H1 (cell line): ENCODE data around the gene HAVCR2. TPM values are rescaled to one million over a fixed set of nuclear protein-coding genes. Genes with fewer than 3 reads are reported as not detected.

Source experiments
- CTCF ChIA-PET: fragments of 300-600 bp; sonication (Branson Sonifier 250); formaldehyde crosslinking; loops from one replicate; lab custom pipeline; 2021; ENCODE audit not compliant: partially characterized antibody; lab: Charles Lee
- POLR2A ChIA-PET: fragments of 300-600 bp; sonication (Branson Sonifier 250); formaldehyde crosslinking; loops from one replicate; lab custom pipeline; 2021; ENCODE audit warnings: inconsistent platforms; ENCODE audit not compliant: partially characterized antibody; lab: Charles Lee
- DNase-seq, 2 experiments: peaks; one replicate each; pipeline versions ENCODE4 v3.0.0 to v3.0.0-alpha.2; 2010 to 2022; ENCODE audit warnings: low spot score in 2 of 2, low read depth in 1 of 2, mixed read lengths in 1 of 2
- FAIRE-seq: peaks from 2 replicates; lab custom pipeline; 2011; peaks lifted over from hg19 to GRCh38; lab: Jason Lieb, UNC
- H2AFZ ChIP-seq: 2 replicates; pipeline ENCODE4 v1.8.1; 2012; ENCODE audit warnings: low read length, inconsistent platforms
- H2AK5ac ChIP-seq: 2 replicates; pipeline ENCODE4 v1.6.1; 2013; ENCODE audit warnings: low read depth, low read length
- H2BK120ac ChIP-seq: replicated peaks from 2 replicates; pipeline ENCODE3; 2013; ENCODE audit warnings: low read depth, low read length, inconsistent platforms
- H2BK12ac ChIP-seq: 2 replicates; pipeline ENCODE4 v1.6.1; 2013; ENCODE audit warnings: low read depth, low read length
- H2BK15ac ChIP-seq: 2 replicates; pipeline ENCODE4 v1.6.1; 2013; ENCODE audit warnings: low read length
- H2BK20ac ChIP-seq: 2 replicates; pipeline ENCODE4 v1.6.1; 2013; ENCODE audit warnings: low read length
- H2BK5ac ChIP-seq: 2 replicates; pipeline ENCODE4 v1.6.1; 2013; ENCODE audit warnings: low read depth, low read length
- H3K14ac ChIP-seq: 2 replicates; pipeline ENCODE4 v1.6.1; 2013; ENCODE audit warnings: inconsistent platforms; ENCODE audit not compliant: insufficient read length
- H3K18ac ChIP-seq: 2 replicates; pipeline ENCODE4 v1.6.1; 2013; ENCODE audit warnings: low read length; ENCODE audit errors: extremely low read depth
- H3K23ac ChIP-seq: 2 replicates; pipeline ENCODE4 v1.6.1; 2013; ENCODE audit warnings: inconsistent platforms; ENCODE audit not compliant: insufficient read length
- H3K23me2 ChIP-seq: 2 replicates; pipeline ENCODE4 v1.6.1; 2013; ENCODE audit warnings: low read depth, low read length
- H3K27ac ChIP-seq: 2 replicates; pipeline ENCODE4 v1.6.1; 2011; ENCODE audit warnings: low read depth, low read length, inconsistent platforms
- H3K27me3 ChIP-seq, 4 experiments: replicated peaks in 1 of 4; 1 replicate in 1 of 4; 2 replicates in 3 of 4; pipeline versions ENCODE4 v1.6.1 to v1.8.1; 2011 to 2013; ENCODE audit warnings: low read length in 3 of 4, mild to moderate bottlenecking in 3 of 4, inconsistent platforms in 2 of 4, mixed read lengths in 2 of 4, moderate library complexity in 1 of 4; ENCODE audit not compliant: control insufficient read depth in 3 of 4, insufficient read depth in 3 of 4; ENCODE audit errors: extremely low read depth in 1 of 4
- H3K36me3 ChIP-seq, 4 experiments: 2 replicates each; pipeline versions ENCODE4 v1.6.1 to v1.8.1; 2011 to 2013; ENCODE audit warnings: mild to moderate bottlenecking in 4 of 4, low read length in 3 of 4, moderate library complexity in 2 of 4, control low read depth in 1 of 4, inconsistent platforms in 1 of 4; ENCODE audit not compliant: insufficient read depth in 4 of 4, control insufficient read depth in 2 of 4
- H3K4ac ChIP-seq: replicated peaks from 2 replicates; pipeline ENCODE3; 2013; ENCODE audit warnings: low read length, low read depth, mixed read lengths, inconsistent platforms; ENCODE audit not compliant: insufficient read length
- H3K4me1 ChIP-seq, 4 experiments: replicated peaks in 1 of 4; 1 replicate in 1 of 4; 2 replicates in 3 of 4; pipeline versions ENCODE4 v1.6.1 to v1.8.1; 2011 to 2013; ENCODE audit warnings: low read length in 3 of 4, inconsistent platforms in 2 of 4, mixed read lengths in 1 of 4; ENCODE audit not compliant: insufficient read depth in 4 of 4, control insufficient read depth in 3 of 4
- H3K4me2 ChIP-seq, 2 experiments: 2 replicates each; pipeline versions ENCODE4 v1.6.1 to v1.8.1; 2011 to 2013; ENCODE audit warnings: low read depth in 2 of 2, low read length in 2 of 2, control low read depth in 1 of 2, inconsistent platforms in 1 of 2, mild to moderate bottlenecking in 1 of 2; ENCODE audit not compliant: insufficient read depth in 1 of 2
- H3K4me3 ChIP-seq, 4 experiments: fragments of 200-600, 300-600 bp in 1 of 4; sonication (generic), shearing (Covaris generic), sonication (Bioruptor Twin) in 1 of 4; 2 replicates each; pipeline versions ENCODE4 v1.5.1 to v1.8.1; 2011 to 2016; ENCODE audit warnings: low read length in 4 of 4, low read depth in 3 of 4, control low read depth in 2 of 4, inconsistent platforms in 2 of 4, mild to moderate bottlenecking in 2 of 4, mixed read lengths in 1 of 4, moderate library complexity in 1 of 4; ENCODE audit not compliant: insufficient read depth in 2 of 4; ENCODE audit errors: extremely low read depth in 1 of 4
- H3K56ac ChIP-seq: replicated peaks from 2 replicates; pipeline ENCODE3; 2013; ENCODE audit warnings: low read depth, mild to moderate bottlenecking, mixed read lengths, low read length, inconsistent platforms; ENCODE audit not compliant: insufficient read length
- H3K79me1 ChIP-seq: 2 replicates; pipeline ENCODE4 v1.6.1; 2013; ENCODE audit warnings: low read depth, low read length, control low read depth
- H3K79me2 ChIP-seq, 2 experiments: 2 replicates each; pipeline versions ENCODE4 v1.6.1 to v1.8.1; 2012 to 2013; ENCODE audit warnings: low read length in 2 of 2, mild to moderate bottlenecking in 2 of 2, inconsistent platforms in 1 of 2; ENCODE audit not compliant: insufficient read depth in 2 of 2, control insufficient read depth in 1 of 2
- H3K9ac ChIP-seq, 4 experiments: replicated peaks in 1 of 4; 1 replicate in 1 of 4; 2 replicates in 3 of 4; pipeline versions ENCODE4 v1.6.1 to v1.8.1; 2011 to 2013; ENCODE audit warnings: low read depth in 3 of 4, low read length in 3 of 4, control low read depth in 2 of 4, mild to moderate bottlenecking in 2 of 4, moderate library complexity in 2 of 4, inconsistent platforms in 1 of 4; ENCODE audit errors: extremely low read depth in 1 of 4
- H3K9me3 ChIP-seq, 2 experiments: 2 replicates each; pipeline versions ENCODE4 v1.6.1 to v1.8.1; 2012 to 2013; ENCODE audit warnings: mild to moderate bottlenecking in 2 of 2, moderate library complexity in 2 of 2, control low read depth in 1 of 2, inconsistent platforms in 1 of 2, low read depth in 1 of 2, low read length in 1 of 2, mixed read lengths in 1 of 2; ENCODE audit not compliant: insufficient read depth in 2 of 2
- H4K20me1 ChIP-seq, 2 experiments: replicated peaks in 1 of 2; 2 replicates each; pipeline versions ENCODE3 to v1.8.1; 2011 to 2013; ENCODE audit warnings: inconsistent platforms in 2 of 2, low read length in 2 of 2, mild to moderate bottlenecking in 1 of 2; ENCODE audit not compliant: insufficient read depth in 2 of 2, control insufficient read depth in 1 of 2
- H4K5ac ChIP-seq: 2 replicates; pipeline ENCODE4 v1.6.1; 2013; ENCODE audit warnings: low read length, low read depth, mixed read lengths, inconsistent platforms; ENCODE audit not compliant: insufficient read length
- H4K8ac ChIP-seq: 2 replicates; pipeline ENCODE4 v1.8.0; 2013; ENCODE audit warnings: mild to moderate bottlenecking, moderate library complexity, low read length, inconsistent platforms; ENCODE audit not compliant: insufficient read depth; ENCODE audit errors: extremely low read depth
- H4K91ac ChIP-seq: replicated peaks from 2 replicates; pipeline ENCODE3; 2013; ENCODE audit warnings: low read length, mixed read lengths, inconsistent platforms; ENCODE audit not compliant: insufficient read length
- CBX5 ChIP-seq: fragments of 300-800, 300-1000 bp; sonication (generic); IDR thresholded peaks from 2 replicates; pipeline ENCODE4 v1.7.1; 2016; ENCODE audit warnings: antibody characterized with exemption, low read length, low read depth
- GTF2F1 ChIP-seq: IDR thresholded peaks from 2 replicates; pipeline ENCODE4 v1.6.1; 2012; ENCODE audit warnings: low read depth, low read length, improper control_type of control experiment, borderline replicate concordance
- RXRA ChIP-seq: IDR thresholded peaks from 2 replicates; pipeline ENCODE4 v1.6.1; 2011; ENCODE audit warnings: low read depth, mild to moderate bottlenecking, low read length, moderate library complexity; ENCODE audit not compliant: insufficient read depth
- TBP ChIP-seq: IDR thresholded peaks from 2 replicates; pipeline ENCODE4 v1.6.1; 2011; ENCODE audit warnings: low read depth, low read length, improper control_type of control experiment
- WGBS, 2 experiments: shearing (Covaris generic) in 1 of 2; methylation state at CpG; one replicate each; pipeline versions ENCODE4 v1.1.6 to v1.1.7; 2013 to 2015; ENCODE audit warnings: low lambda C conversion rate in 2 of 2, mixed read lengths in 2 of 2, inconsistent platforms in 1 of 2, low coverage in 1 of 2, missing lambda C conversion rate in 1 of 2; ENCODE audit not compliant: insufficient replicate concordance in 2 of 2, insufficient coverage in 1 of 2, insufficient read length in 1 of 2; ENCODE audit errors: extremely low coverage in 1 of 2, missing lambda C conversion rate in 1 of 2; 5-methylcytosine and 5-hydroxymethylcytosine counted together
- polyA plus RNA-seq, 7 experiments: library from polyadenylated mRNA; depleted of rRNA in 3 of 7; stranded (reverse) in 5 of 7; unstranded in 2 of 7; fragments of >200 nt in 5 of 7; fragments of 200-250 nt in 2 of 7; gene quantifications; 1 replicate in 5 of 7; 2 replicates in 1 of 7; 4 replicates in 1 of 7; pipeline versions ENCODE4 v1.2.1 to v1.2.3, GENCODE V29; 2011 to 2013; ENCODE audit warnings: missing spikeins in 2 of 7, mixed read lengths in 2 of 7
- total RNA-seq: library from RNA; stranded (reverse); fragmentation: NEBNext Ultra II Directional; extraction: Animal tissue kit (Norgen Biotek cat#: 25700); gene quantifications from 2 replicates; pipeline ENCODE4 v1.2.1, GENCODE V29; 2021

HAVCR2 gene
- total and polyA plus RNA-seq, 2 of the 8 experiments (the other 6 are each of a cell fraction or from before 2014, with no cell fraction given): 0.03 TPM; not detected in 1

- no peak overlapping the region for H3K9ac ChIP-seq
- CTCF ChIA-PET: interaction anchor here (0.6 to 1.7 kb wide), 2 partner anchors 17 to 209 kb away, joined by 3 to 7 read pairs; no protein-coding TSS in a partner anchor
- no peaks in the 10 kb centered on the region for H3K9me3 ChIP-seq
- H2BK120ac ChIP-seq: no peak overlapping the region
- H4K8ac ChIP-seq: no peak overlapping the region
- no peak overlapping the region for H3K23ac ChIP-seq
- no peaks in the 10 kb centered on the region; a peak in 1 of 7 replicates for H3K4me1 ChIP-seq
- no peak for FAIRE-seq
- no peaks in the 10 kb centered on the region for H3K23me2 ChIP-seq
- no peak overlapping the region for H2AK5ac ChIP-seq
- WGBS, 2 experiments: 96% methylated on average over 1 of the region's 1 CpG; no CpG with 5 or more reads in 1 of the 2 experiments
- no peak overlapping the region for H2AFZ ChIP-seq
- no peaks in the 10 kb centered on the region for H3K79me1 ChIP-seq
- H3K56ac ChIP-seq: no peak overlapping the region
- H4K20me1 ChIP-seq: no peaks in the 10 kb centered on the region
- no peak for DNase-seq
- no peak overlapping the region for H2BK15ac ChIP-seq
- no peak overlapping the region for H3K18ac ChIP-seq
- no peaks in the 10 kb centered on the region for H3K36me3 ChIP-seq
- H3K27me3 ChIP-seq: no peaks in the 10 kb centered on the region
- no peak overlapping the region for H2BK12ac ChIP-seq
- H3K4me3 ChIP-seq: no peak overlapping the region
- no peaks in the 10 kb centered on the region for H3K79me2 ChIP-seq
- H3K14ac ChIP-seq: no peak overlapping the region
- no peak overlapping the region for H2BK20ac ChIP-seq
- no peak overlapping the region for H4K5ac ChIP-seq
- no peak overlapping the region for H2BK5ac ChIP-seq
- no peak overlapping the region for H3K4me2 ChIP-seq
- H4K91ac ChIP-seq: no peak overlapping the region
- no peak overlapping the region for H3K27ac ChIP-seq
- POLR2A ChIA-PET: no interaction called here
- H3K4ac ChIP-seq: no peak overlapping the region
- TF ChIP-seq RXRA (no peak), GTF2F1 (no peak), TBP (no peak), CBX5 (no peak)
Observed at GRCh38 chr5:157115502-157115901, 6.7 kb upstream of the HAVCR2 start.
